CD4-positive, CD25-positive, alpha-beta regulatory T cell (primary cell): ENCODE results near the gene MUC5AC. TPM values are rescaled to one million over a fixed set of nuclear protein-coding genes. Genes with fewer than 3 reads are reported as not detected.

Experiments
- ATAC-seq, 2 donors: fragments of 150-1000 bp; cut with Tn5 transposase; one replicate each; pipeline ENCODE4 v1.10.0; 2021; ENCODE audit warnings: low read depth in 2 of 2, moderate number of reproducible peaks in 2 of 2, moderate library complexity in 1 of 2
- DNase-seq, 3 donors: peaks; one replicate each; pipeline versions ENCODE4 v3.0.0 to v3.0.0-alpha.2; 2012 to 2022; ENCODE audit warnings: mixed read lengths in 1 of 3
- H3K27ac ChIP-seq: one replicate; pipeline ENCODE4 v1.7.0; 2013; ENCODE audit warnings: mild to moderate bottlenecking, low read length; ENCODE audit not compliant: insufficient read depth, poor library complexity, severe bottlenecking
- H3K27me3 ChIP-seq: one replicate; pipeline ENCODE4 v1.7.0; 2013; ENCODE audit warnings: low read length; ENCODE audit not compliant: control insufficient read depth, insufficient read depth
- H3K36me3 ChIP-seq: one replicate; pipeline ENCODE4 v1.7.0; 2013; ENCODE audit warnings: mild to moderate bottlenecking, low read length, moderate library complexity; ENCODE audit not compliant: control insufficient read depth, insufficient read depth
- H3K4me1 ChIP-seq: 2 replicates; pipeline ENCODE4 v1.7.0; 2013; ENCODE audit warnings: mild to moderate bottlenecking, low read length; ENCODE audit not compliant: insufficient read depth, control insufficient read depth, poor library complexity, severe bottlenecking
- H3K4me3 ChIP-seq: one replicate; pipeline ENCODE4 v1.7.0; 2013; ENCODE audit warnings: low read depth, mild to moderate bottlenecking, low read length, moderate library complexity
- H3K9me3 ChIP-seq, 2 experiments: 1 replicate in 1 of 2; 2 replicates in 1 of 2; pipeline ENCODE4 v1.7.0; 2013; ENCODE audit warnings: low read length in 2 of 2, mild to moderate bottlenecking in 1 of 2, moderate library complexity in 1 of 2; ENCODE audit not compliant: control insufficient read depth in 2 of 2
- H3K27ac Mint-ChIP-seq, 3 donors: one replicate each; pipeline ENCODE4 v1.8.0; 2020 to 2022; ENCODE audit warnings: mild to moderate bottlenecking in 3 of 3, mixed read lengths in 3 of 3, moderate library complexity in 2 of 3
- H3K27me3 Mint-ChIP-seq: one replicate; pipeline ENCODE4 v1.8.0; 2022; ENCODE audit warnings: mild to moderate bottlenecking, mixed read lengths
- H3K36me3 Mint-ChIP-seq: one replicate; pipeline ENCODE4 v1.8.0; 2020; ENCODE audit warnings: mixed read lengths
- H3K4me1 Mint-ChIP-seq, 4 donors: one replicate each; pipeline ENCODE4 v1.8.0; 2020 to 2022; ENCODE audit warnings: mixed read lengths in 4 of 4, mild to moderate bottlenecking in 1 of 4
- H3K4me3 Mint-ChIP-seq, 4 donors: one replicate each; pipeline ENCODE4 v1.8.0; 2020 to 2022; ENCODE audit warnings: mild to moderate bottlenecking in 4 of 4, mixed read lengths in 4 of 4, moderate library complexity in 3 of 4
- H3K9me3 Mint-ChIP-seq, 7 donors: one replicate each; pipeline ENCODE4 v1.8.0; 2020 to 2022; ENCODE audit warnings: mixed read lengths in 7 of 7, mild to moderate bottlenecking in 3 of 7, moderate library complexity in 2 of 7
- polyA plus RNA-seq, 4 donors: library from polyadenylated mRNA; unstranded; fragments of 300-500 nt; fragmentation: Illumina TruSeq; gene quantifications; one replicate each; pipeline ENCODE4 v1.2.3, GENCODE V29; 2021
- total RNA-seq: library from RNA; stranded (reverse); gene quantifications from one replicate; pipeline ENCODE4 v1.2.3, GENCODE V29; 2022

MUC5AC gene
- total and polyA plus RNA-seq, 5 donors from 2014 or later, result not detected

DNA sequence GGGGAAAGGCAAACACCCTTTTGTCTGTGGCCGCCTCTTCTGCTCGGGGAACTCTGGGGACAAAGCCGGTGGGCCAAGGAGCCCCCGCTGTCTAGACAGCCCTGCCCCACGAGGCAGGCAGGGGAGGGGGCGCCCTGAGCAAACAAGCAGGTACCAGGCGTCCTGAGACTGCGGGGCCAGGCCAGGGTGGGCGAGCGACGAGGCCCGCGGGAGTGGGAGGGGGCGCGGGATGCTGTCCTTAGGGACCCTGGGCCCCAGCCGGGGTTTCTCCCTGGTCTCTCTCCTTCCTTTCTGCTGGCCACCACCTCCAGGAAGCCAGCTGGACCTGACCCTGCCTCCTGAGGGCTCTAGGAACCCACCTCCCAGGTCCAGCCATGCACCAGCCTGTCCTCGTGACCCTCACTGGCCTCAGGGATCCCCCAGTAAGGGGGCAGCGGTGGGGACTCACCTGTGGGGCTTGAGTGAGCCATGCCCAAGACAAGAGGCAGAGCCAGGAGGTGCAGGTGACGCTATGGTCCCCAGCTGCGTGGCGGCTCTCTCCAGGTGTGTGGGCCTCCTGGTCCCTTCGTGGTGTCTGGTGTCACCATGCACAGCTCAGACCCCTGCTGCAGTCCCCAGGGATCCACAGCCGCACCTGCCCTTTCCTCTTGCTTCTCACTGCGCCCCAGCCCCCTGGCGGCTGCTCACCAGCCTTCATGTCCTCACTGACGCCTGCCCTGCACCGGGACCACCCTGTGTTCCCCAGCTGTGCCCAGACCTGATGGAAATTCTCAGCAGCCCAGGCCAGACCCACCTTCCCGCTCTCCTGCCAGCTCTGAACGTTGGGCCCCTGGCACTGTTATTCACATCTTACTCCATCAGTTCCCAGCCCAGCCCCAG is 26.5 kb upstream of the MUC5AC start:
- Mint-ChIP-seq H3K4me3 (no peak overlapping the region), H3K4me1 (no peaks in the 10 kb centered on the region), H3K27me3 (peaks cover 9% of the 10 kb centered on the region), H3K27ac (no peak overlapping the region), H3K9me3 (peaks cover 0 to 27% (median 13%) of the 10 kb centered on the region in 7 donors), H3K36me3 (no peaks in the 10 kb centered on the region)
- no peaks in the 10 kb centered on the region for H3K4me1 ChIP-seq
- ATAC-seq (no peak), DNase-seq (no peak)
- peaks cover 19 to 20% of the 10 kb centered on the region in 2 experiments for H3K9me3 ChIP-seq
- no peak overlapping the region for H3K4me3 ChIP-seq
- no peaks in the 10 kb centered on the region for H3K27me3 ChIP-seq
- no peaks in the 10 kb centered on the region for H3K36me3 ChIP-seq
- H3K27ac ChIP-seq, result no peak overlapping the region

GRCh38 chr11:1134848-1135445 is 22.8 kb upstream of the MUC5AC start:
- peaks cover 15% of the 10 kb centered on the region for H3K27me3 Mint-ChIP-seq
- Histone ChIP-seq H3K9me3 (peaks cover 19 to 20% of the 10 kb centered on the region in 2 experiments), H3K27me3 (no peaks in the 10 kb centered on the region), H3K27ac (no peak overlapping the region), H3K4me3 (no peak overlapping the region), H3K36me3 (no peaks in the 10 kb centered on the region), H3K4me1 (no peaks in the 10 kb centered on the region)
- H3K4me1 Mint-ChIP-seq, result no peaks in the 10 kb centered on the region
- ATAC-seq (no peak), DNase-seq (no peak)
- H3K27ac Mint-ChIP-seq, result no peak overlapping the region
- H3K36me3 Mint-ChIP-seq, result no peaks in the 10 kb centered on the region
- peaks cover 3 to 27% (median 16%) of the 10 kb centered on the region in 7 donors for H3K9me3 Mint-ChIP-seq
- H3K4me3 Mint-ChIP-seq, result no peak overlapping the region

GRCh38 chr11:1138097-1138496 is 19.7 kb upstream of the MUC5AC start:
- H3K36me3 Mint-ChIP-seq, result no peaks in the 10 kb centered on the region
- no peak overlapping the region for H3K4me3 Mint-ChIP-seq
- peaks cover 3 to 36% (median 18%) of the 10 kb centered on the region in 7 donors for H3K9me3 Mint-ChIP-seq
- H3K27me3 Mint-ChIP-seq, result peaks cover 9% of the 10 kb centered on the region
- Histone ChIP-seq H3K27ac (no peak overlapping the region), H3K4me1 (no peaks in the 10 kb centered on the region), H3K9me3 (peaks cover 20 to 21% of the 10 kb centered on the region in 2 experiments), H3K4me3 (no peak overlapping the region), H3K27me3 (no peaks in the 10 kb centered on the region), H3K36me3 (no peaks in the 10 kb centered on the region)
- no peak overlapping the region for H3K27ac Mint-ChIP-seq
- DNase-seq, result no peak
- ATAC-seq, result no peak
- H3K4me1 Mint-ChIP-seq, result no peaks in the 10 kb centered on the region

DNA sequence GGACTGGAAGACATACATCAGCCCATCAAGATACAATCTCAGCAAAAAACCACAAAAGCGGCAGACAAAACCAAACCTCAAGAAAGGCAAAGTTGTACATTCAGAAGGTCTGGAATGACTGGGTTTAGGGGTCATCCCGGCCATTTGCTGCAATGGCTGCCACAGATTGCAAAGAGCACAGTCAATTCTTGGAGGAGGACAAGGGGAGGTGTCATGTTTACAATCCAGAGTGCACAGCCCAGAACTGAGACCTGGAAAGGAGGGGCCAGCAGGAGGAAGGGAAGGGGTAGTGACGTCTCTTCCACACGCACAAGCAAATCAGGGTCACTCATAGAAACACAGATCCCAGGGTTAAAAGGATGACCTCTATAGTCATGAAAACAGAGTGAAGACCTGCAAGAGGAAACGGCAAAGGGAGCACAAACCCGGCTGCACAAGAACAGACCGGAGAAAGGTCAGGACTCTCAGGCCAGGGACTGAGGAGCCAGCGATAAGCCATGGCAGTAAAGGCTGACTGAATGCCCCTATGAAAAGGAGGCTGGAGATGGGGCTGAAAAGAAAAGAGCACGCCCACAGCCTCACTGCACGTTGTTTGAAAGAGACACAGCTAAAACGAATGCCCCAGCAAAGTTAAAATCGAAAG is 18.2 kb upstream of the MUC5AC start:
- Mint-ChIP-seq H3K4me3 (no peak overlapping the region), H3K36me3 (no peaks in the 10 kb centered on the region), H3K9me3 (peaks cover 3 to 37% (median 12%) of the 10 kb centered on the region in 7 donors), H3K27me3 (peaks cover 9% of the 10 kb centered on the region), H3K27ac (peak overlapping the region in 1 of 3 donors; percentile 38), H3K4me1 (no peaks in the 10 kb centered on the region)
- Histone ChIP-seq H3K27ac (no peak overlapping the region), H3K9me3 (peaks cover 16 to 19% of the 10 kb centered on the region in 2 experiments), H3K27me3 (no peaks in the 10 kb centered on the region), H3K4me1 (no peaks in the 10 kb centered on the region), H3K36me3 (no peaks in the 10 kb centered on the region), H3K4me3 (no peak overlapping the region)
- DNase-seq (no peak), ATAC-seq (no peak)

DNA sequence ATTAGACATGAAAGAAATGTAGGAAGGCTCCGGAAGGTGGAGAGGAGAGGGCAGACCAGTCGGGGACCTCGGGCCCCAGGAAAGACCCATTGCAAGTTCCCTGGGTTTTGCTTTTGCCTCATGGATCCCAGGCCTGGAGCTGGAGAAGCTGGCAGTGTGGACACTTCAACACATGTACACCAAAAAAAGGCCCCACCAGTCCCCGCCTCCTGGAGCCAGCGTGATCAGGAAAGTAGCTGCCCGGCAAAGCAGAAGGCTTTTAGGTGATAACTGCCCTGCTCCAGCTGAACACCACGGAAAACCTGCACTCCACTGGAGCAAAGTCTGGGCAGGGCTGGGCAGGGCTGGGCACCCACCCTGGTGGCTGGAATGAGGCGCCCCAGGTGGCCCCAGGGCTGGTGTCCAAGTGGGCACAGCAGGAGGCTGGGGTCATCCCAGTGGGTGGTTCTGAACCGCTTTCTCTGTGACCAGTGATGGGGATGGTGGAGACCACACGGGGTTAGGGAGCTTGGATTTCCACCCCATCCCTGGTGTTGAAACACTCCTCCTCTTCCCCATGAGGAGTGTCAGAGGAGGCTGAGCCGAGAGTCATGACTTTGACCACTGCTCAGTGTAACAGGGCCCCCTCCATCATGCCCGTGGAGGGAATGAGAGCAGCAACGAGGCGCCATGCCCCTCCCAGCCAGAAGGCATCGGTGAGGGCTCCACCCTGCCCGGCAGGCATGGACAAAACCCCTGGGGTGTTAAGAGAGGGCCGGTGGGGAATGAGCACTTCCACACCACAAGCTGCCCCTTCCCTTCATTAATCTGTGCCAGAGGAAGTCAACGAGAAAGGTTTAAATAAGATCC is 16.9 kb upstream of the MUC5AC start:
- H3K4me1 Mint-ChIP-seq, result no peaks in the 10 kb centered on the region
- H3K27me3 ChIP-seq, result no peaks in the 10 kb centered on the region
- H3K9me3 Mint-ChIP-seq, result peaks cover 0 to 30% (median 12%) of the 10 kb centered on the region in 7 donors
- peaks cover 7 to 11% of the 10 kb centered on the region in 2 experiments for H3K9me3 ChIP-seq
- H3K36me3 Mint-ChIP-seq, result no peaks in the 10 kb centered on the region
- H3K4me1 ChIP-seq, result no peaks in the 10 kb centered on the region
- H3K4me3 ChIP-seq, result no peak overlapping the region
- peaks cover 9% of the 10 kb centered on the region for H3K27me3 Mint-ChIP-seq
- H3K27ac ChIP-seq, result no peak overlapping the region
- no peaks in the 10 kb centered on the region for H3K36me3 ChIP-seq
- ATAC-seq, result no peak
- no peak overlapping the region for H3K27ac Mint-ChIP-seq
- no peak overlapping the region for H3K4me3 Mint-ChIP-seq
- DNase-seq, result no peak

- no peak overlapping the region for H3K27ac Mint-ChIP-seq
- no peak for DNase-seq
Measured at GRCh38 chr11:1146365-1146764, 11.4 kb upstream of the MUC5AC start.

DNA sequence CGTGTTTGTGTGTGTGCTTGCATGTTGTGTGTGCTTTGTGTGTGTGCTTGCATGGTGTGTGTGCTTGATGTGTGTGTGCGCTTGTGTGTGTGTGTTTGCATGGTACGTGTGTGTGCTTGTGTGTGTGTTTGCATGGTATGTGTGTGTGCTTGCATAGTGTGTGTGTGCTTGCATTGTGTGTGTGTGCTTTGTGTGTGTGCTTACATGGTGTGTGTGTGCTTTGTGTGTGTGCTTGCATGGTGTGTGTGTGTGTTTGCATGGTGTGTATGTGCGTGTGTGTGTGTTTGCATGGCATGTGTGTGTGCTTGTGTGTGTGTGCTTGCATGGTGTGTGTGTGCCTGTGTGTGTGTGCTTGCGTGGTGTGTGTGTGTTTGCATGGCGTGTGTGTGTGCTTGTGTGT is 10.0 kb upstream of the MUC5AC start:
- Mint-ChIP-seq H3K27me3 (peaks cover 5% of the 10 kb centered on the region), H3K4me3 (no peak overlapping the region), H3K36me3 (no peaks in the 10 kb centered on the region), H3K9me3 (peaks cover 0 to 20% (median 5%) of the 10 kb centered on the region in 7 donors), H3K27ac (no peak overlapping the region), H3K4me1 (peaks cover 0 to 4% (median 0%) of the 10 kb centered on the region in 4 donors)
- DNase-seq, result no peak
- Histone ChIP-seq H3K27me3 (no peaks in the 10 kb centered on the region), H3K36me3 (no peaks in the 10 kb centered on the region), H3K27ac (no peak overlapping the region), H3K9me3 (peaks cover 7 to 11% of the 10 kb centered on the region in 2 experiments), H3K4me3 (no peak overlapping the region), H3K4me1 (no peaks in the 10 kb centered on the region)
- no peak for ATAC-seq

More at GRCh38 chr11:1146365-1146764, 11.4 kb upstream of the MUC5AC start:
- peaks cover 7 to 11% of the 10 kb centered on the region in 2 experiments for H3K9me3 ChIP-seq
- peaks cover 0 to 3% (median 0%) of the 10 kb centered on the region in 4 donors for H3K4me1 Mint-ChIP-seq
- ATAC-seq, result no peak
- H3K4me3 ChIP-seq, result no peak overlapping the region
- no peaks in the 10 kb centered on the region for H3K36me3 ChIP-seq
- H3K36me3 Mint-ChIP-seq, result no peaks in the 10 kb centered on the region
- H3K27ac ChIP-seq, result no peak overlapping the region
- H3K4me1 ChIP-seq, result no peaks in the 10 kb centered on the region
- H3K4me3 Mint-ChIP-seq, result no peak overlapping the region
- H3K27me3 ChIP-seq, result no peaks in the 10 kb centered on the region
- peaks cover 0 to 32% (median 8%) of the 10 kb centered on the region in 7 donors for H3K9me3 Mint-ChIP-seq
- peaks cover 9% of the 10 kb centered on the region for H3K27me3 Mint-ChIP-seq
